Hepatocyte (in vitro differentiated cells): ENCODE data around the gene MT1G. TPM values are rescaled to one million over a fixed set of nuclear protein-coding genes. Genes with fewer than 3 reads are reported as not detected.

Experiments used
- DNase-seq: peaks from one replicate; pipeline ENCODE4 v3.0.0-alpha.2; 2016; ENCODE audit warnings: low spot score
- H2AFZ ChIP-seq: fragments of 200-600 bp; sonication (generic); 2 replicates; pipeline ENCODE4 v1.6.0; 2016; ENCODE audit warnings: antibody characterized with exemption, mild to moderate bottlenecking
- H3K27ac ChIP-seq: fragments of 200-600 bp; sonication (generic); 2 replicates; pipeline ENCODE4 v1.5.1; 2016; ENCODE audit warnings: mild to moderate bottlenecking
- H3K27me3 ChIP-seq: fragments of 200-600 bp; sonication (generic); 2 replicates; pipeline ENCODE4 v1.6.1; 2016
- H3K36me3 ChIP-seq: fragments of 200-600 bp; sonication (generic); replicated peaks from 2 replicates; pipeline ENCODE4 v1.5.1; 2016; ENCODE audit warnings: low read depth; ENCODE audit not compliant: insufficient read depth
- H3K4me1 ChIP-seq: fragments of 200-600 bp; sonication (generic); 2 replicates; pipeline ENCODE4 v1.5.1; 2016; ENCODE audit warnings: mild to moderate bottlenecking, moderate library complexity; ENCODE audit not compliant: insufficient read depth
- H3K4me2 ChIP-seq: fragments of 200-600 bp; sonication (generic); 2 replicates; pipeline ENCODE4 v1.6.0; 2016
- H3K4me3 ChIP-seq: fragments of 200-600 bp; sonication (generic); 2 replicates; pipeline ENCODE4 v1.5.1; 2016; ENCODE audit warnings: mild to moderate bottlenecking
- H3K79me2 ChIP-seq: fragments of 200-600 bp; sonication (generic); 2 replicates; pipeline ENCODE4 v1.6.0; 2017; ENCODE audit warnings: mild to moderate bottlenecking
- H3K9me2 ChIP-seq: fragments of 200-600 bp; sonication (generic); replicated peaks from 2 replicates; pipeline ENCODE4 v1.6.0; 2017; ENCODE audit warnings: mild to moderate bottlenecking; ENCODE audit not compliant: insufficient read depth
- H3K9me3 ChIP-seq: fragments of 200-600 bp; sonication (generic); 2 replicates; pipeline ENCODE4 v1.5.1; 2016; ENCODE audit warnings: low read depth, mild to moderate bottlenecking
- H4K20me1 ChIP-seq: fragments of 200-600 bp; sonication (generic); 2 replicates; pipeline ENCODE4 v1.6.0; 2016; ENCODE audit warnings: mild to moderate bottlenecking; ENCODE audit not compliant: insufficient read depth, poor library complexity, severe bottlenecking
- EZH2 ChIP-seq: fragments of 200-600 bp; sonication (generic); IDR thresholded peaks from 2 replicates; pipeline ENCODE4 v1.6.1; 2016; ENCODE audit warnings: antibody characterized with exemption, mild to moderate bottlenecking, borderline replicate concordance
- EZH2phosphoT487 ChIP-seq: fragments of 200-600 bp; sonication (generic); IDR thresholded peaks from one replicate; pipeline ENCODE4 v1.6.1; 2018; ENCODE audit warnings: antibody characterized with exemption, mild to moderate bottlenecking, low read depth, moderate library complexity; ENCODE audit not compliant: unreplicated experiment, severe bottlenecking
- WGBS: methylation state at CpG from one replicate; pipeline ENCODE4 v1.1.6; 2016; ENCODE audit warnings: low lambda C conversion rate; ENCODE audit errors: missing lambda C conversion rate; 5-methylcytosine and 5-hydroxymethylcytosine counted together
- polyA plus RNA-seq: library from polyadenylated mRNA; unstranded; fragments of >200 nt; fragmentation: Nextera tagmentation; extraction: Ambion mirVana; gene quantifications from 2 replicates; pipeline ENCODE4 v1.2.1, GENCODE V29; 2016
- total RNA-seq: library from RNA; depleted of rRNA; stranded (reverse); fragments of >200 nt; gene quantifications from 2 replicates; pipeline ENCODE4 v1.2.3, GENCODE V29; 2014
- TF ChIP-seq, protein P1 (sequence below): fragments of 200-600 bp; sonication (generic); IDR thresholded peaks from 2 replicates; pipeline ENCODE4 v1.5.1; 2016; ENCODE audit warnings: antibody characterized with exemption, mild to moderate bottlenecking; ENCODE audit not compliant: poor library complexity

Gene MT1G
- total and polyA plus RNA-seq, 2 experiments from 2014 or later: 44.5 to 64.1 TPM

DNA sequence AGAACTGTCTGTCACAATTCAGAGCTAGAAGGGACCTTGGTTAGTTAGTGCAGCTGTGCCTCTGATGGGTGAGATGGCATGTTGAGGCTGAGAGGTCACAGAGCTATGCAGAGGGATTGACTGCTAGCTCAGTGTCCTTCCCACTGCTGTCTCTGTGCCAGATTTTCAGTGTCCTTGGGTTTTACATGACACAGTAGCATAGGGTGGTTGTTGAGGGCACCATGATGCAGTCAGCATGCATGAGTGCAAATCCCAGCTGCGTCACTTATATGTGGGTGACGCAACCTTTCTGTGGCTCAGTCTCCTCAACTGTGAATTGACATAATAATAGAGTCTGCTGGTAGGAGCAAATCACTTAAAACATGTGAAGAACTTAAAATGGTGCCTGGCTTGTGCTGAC lies 26.7 kb downstream of the MT1G start:
- Histone ChIP-seq H4K20me1 (no peaks in the 10 kb centered on the region), H3K27ac (no peak overlapping the region), H3K79me2 (no peaks in the 10 kb centered on the region), H3K36me3 (no peaks in the 10 kb centered on the region), H3K4me2 (no peak overlapping the region), H3K9me2 (no peaks in the 10 kb centered on the region), H3K4me3 (no peak overlapping the region), H3K9me3 (no peaks in the 10 kb centered on the region), H3K27me3 (peaks cover 100% of the 10 kb centered on the region), H2AFZ (no peak overlapping the region), H3K4me1 (peaks cover 10% of the 10 kb centered on the region)
- WGBS: 78% methylated on average over 2 of the region's 2 CpGs
- DNase-seq: no peak
- TF ChIP-seq EZH2phosphoT487: no peak
- TF ChIP-seq, protein P1, sequence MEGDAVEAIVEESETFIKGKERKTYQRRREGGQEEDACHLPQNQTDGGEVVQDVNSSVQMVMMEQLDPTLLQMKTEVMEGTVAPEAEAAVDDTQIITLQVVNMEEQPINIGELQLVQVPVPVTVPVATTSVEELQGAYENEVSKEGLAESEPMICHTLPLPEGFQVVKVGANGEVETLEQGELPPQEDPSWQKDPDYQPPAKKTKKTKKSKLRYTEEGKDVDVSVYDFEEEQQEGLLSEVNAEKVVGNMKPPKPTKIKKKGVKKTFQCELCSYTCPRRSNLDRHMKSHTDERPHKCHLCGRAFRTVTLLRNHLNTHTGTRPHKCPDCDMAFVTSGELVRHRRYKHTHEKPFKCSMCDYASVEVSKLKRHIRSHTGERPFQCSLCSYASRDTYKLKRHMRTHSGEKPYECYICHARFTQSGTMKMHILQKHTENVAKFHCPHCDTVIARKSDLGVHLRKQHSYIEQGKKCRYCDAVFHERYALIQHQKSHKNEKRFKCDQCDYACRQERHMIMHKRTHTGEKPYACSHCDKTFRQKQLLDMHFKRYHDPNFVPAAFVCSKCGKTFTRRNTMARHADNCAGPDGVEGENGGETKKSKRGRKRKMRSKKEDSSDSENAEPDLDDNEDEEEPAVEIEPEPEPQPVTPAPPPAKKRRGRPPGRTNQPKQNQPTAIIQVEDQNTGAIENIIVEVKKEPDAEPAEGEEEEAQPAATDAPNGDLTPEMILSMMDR: no peak
- no peak for TF ChIP-seq EZH2

DNA sequence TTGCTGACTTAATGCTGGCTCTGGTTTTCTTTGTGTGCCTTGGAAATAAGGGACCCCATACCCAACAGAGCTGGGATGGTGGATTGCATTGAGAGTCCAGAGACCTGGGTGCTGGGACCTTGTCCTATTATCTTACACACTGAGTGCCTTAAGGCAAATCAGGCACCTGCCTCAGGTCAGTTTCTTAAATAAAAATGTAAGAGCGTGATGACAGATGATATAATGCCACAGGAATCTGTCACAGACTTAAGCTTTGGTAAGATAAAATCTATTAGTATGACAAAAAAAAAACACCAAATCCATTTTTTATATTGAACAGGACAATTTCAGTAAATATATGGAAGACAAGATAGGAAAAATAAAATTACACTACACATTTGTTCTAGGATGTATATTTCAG lies 27.8 kb downstream of the MT1G start:
- TF ChIP-seq, protein P1: no peak
- TF ChIP-seq EZH2 (no peak), EZH2phosphoT487 (no peak)
- Histone ChIP-seq H3K79me2 (no peaks in the 10 kb centered on the region), H3K36me3 (no peaks in the 10 kb centered on the region), H3K27me3 (peaks cover 100% of the 10 kb centered on the region), H4K20me1 (no peaks in the 10 kb centered on the region), H3K27ac (no peak overlapping the region), H2AFZ (no peak overlapping the region), H3K9me3 (no peaks in the 10 kb centered on the region), H3K9me2 (no peaks in the 10 kb centered on the region), H3K4me1 (peaks cover 16% of the 10 kb centered on the region), H3K4me2 (no peak overlapping the region), H3K4me3 (no peak overlapping the region)
- 80% methylated on average over 1 of the region's 1 CpG for WGBS
- DNase-seq: no peak

DNA sequence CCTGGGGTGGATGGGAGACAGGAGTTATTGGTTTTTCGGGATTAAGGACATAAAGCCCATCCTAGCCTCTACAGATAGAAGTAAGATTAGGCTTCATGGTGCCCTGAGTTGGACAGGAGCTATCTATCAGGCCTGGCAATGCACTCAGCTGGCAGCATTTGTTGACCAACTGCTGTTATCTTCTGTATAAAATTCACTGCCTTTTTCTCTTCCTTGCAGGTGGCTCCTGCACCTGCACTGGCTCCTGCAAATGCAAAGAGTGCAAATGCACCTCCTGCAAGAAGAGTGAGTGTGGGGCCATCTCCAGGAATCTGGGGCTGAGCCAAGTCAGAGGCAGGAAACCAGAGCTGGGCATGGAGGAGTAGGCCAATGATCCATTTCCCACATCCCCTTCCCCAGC lies 28.8 kb downstream of the MT1G start:
- peaks cover 100% of the 10 kb centered on the region for H3K27me3 ChIP-seq
- H3K36me3 ChIP-seq: no peaks in the 10 kb centered on the region
- TF ChIP-seq EZH2: no peak
- TF ChIP-seq, protein P1: no peak
- peaks cover 19% of the 10 kb centered on the region for H3K4me1 ChIP-seq
- DNase-seq: no peak
- no peaks in the 10 kb centered on the region for H3K9me2 ChIP-seq
- H3K9me3 ChIP-seq: no peaks in the 10 kb centered on the region
- no peak overlapping the region for H3K4me2 ChIP-seq
- no peaks in the 10 kb centered on the region for H3K79me2 ChIP-seq
- H4K20me1 ChIP-seq: no peaks in the 10 kb centered on the region
- no peak overlapping the region for H3K27ac ChIP-seq
- no peak overlapping the region for H2AFZ ChIP-seq
- WGBS: 27% methylated on average over 1 of the region's 1 CpG
- no peak overlapping the region for H3K4me3 ChIP-seq
